Epithelial cell of proximal tubule (primary cell): ENCODE results near the gene CASP10. TPM values are rescaled to one million over a fixed set of nuclear protein-coding genes. Genes with fewer than 3 reads are reported as not detected.
A peak's percentile ranks its signal among the peaks of the same experiment; 100 is the strongest.
"Not testable (repeated sequence)": the region's sequence is repeated elsewhere in the genome, so short reads cannot be mapped to it uniquely, and the experiment has no call there.

ENCODE experiments used
- DNase-seq: peaks from one replicate; pipeline ENCODE4 v3.0.0-alpha.2; 2011; ENCODE audit warnings: low read depth
- H3K4me3 ChIP-seq: 2 replicates; pipeline ENCODE4 v1.5.1; 2011; ENCODE audit warnings: low read depth, mild to moderate bottlenecking, low read length
- total RNA-seq: library from RNA; depleted of rRNA; stranded (reverse); fragments of >200 nt; gene quantifications from 2 replicates; pipeline ENCODE4 v1.2.3, GENCODE V29; 2015
- TF ChIP-seq, protein P1 (sequence below): conservative IDR thresholded peaks from 2 replicates; pipeline ENCODE4 v1.5.1; 2012; ENCODE audit warnings: low read depth, mild to moderate bottlenecking, low read length

CASP10 gene
- total RNA-seq, 1 donor from 2014 or later, result 3.8 TPM

DNA sequence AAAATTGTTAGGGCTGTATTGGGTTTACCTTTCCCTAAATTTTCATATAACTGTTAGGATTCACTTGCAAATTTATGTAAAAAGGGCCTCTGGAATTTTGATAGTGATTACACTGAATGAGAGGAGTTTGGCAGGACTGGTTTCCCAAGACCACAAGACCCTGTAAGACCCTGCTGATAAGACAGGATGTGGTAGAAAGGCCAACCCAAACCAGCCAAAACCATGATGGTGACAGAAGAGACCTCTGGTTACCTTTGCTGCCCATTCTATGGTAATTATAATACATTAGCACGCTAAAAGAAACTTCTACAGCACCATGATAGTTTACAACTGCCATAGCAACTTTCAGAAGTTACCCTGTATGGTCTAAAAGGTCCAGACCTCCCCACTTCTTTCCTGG lies 8.3 kb upstream of the CASP10 start:
- DNase-seq, result no peak
- TF ChIP-seq, protein P1, sequence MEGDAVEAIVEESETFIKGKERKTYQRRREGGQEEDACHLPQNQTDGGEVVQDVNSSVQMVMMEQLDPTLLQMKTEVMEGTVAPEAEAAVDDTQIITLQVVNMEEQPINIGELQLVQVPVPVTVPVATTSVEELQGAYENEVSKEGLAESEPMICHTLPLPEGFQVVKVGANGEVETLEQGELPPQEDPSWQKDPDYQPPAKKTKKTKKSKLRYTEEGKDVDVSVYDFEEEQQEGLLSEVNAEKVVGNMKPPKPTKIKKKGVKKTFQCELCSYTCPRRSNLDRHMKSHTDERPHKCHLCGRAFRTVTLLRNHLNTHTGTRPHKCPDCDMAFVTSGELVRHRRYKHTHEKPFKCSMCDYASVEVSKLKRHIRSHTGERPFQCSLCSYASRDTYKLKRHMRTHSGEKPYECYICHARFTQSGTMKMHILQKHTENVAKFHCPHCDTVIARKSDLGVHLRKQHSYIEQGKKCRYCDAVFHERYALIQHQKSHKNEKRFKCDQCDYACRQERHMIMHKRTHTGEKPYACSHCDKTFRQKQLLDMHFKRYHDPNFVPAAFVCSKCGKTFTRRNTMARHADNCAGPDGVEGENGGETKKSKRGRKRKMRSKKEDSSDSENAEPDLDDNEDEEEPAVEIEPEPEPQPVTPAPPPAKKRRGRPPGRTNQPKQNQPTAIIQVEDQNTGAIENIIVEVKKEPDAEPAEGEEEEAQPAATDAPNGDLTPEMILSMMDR, result no peak
- no peak overlapping the region for H3K4me3 ChIP-seq

DNA sequence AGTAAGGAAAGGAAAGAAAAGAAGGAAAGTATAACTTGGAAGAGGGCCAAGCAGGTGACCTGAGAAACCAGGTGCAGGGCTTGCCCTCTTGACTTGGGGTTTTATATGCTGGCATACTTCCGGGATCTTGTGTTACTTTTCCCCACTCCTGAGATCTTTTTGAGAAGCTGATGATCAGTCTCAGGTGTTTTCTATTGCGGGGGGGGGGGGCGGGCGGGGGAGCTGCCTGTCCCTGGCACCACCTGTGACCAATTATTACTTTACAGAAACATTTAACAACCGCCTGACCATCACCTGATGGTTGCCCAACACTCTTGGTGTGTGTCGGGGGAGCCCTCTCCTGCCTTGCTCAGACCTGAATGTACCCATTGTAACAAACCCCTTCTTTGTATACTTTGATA lies 6.9 kb upstream of the CASP10 start:
- DNase-seq, result no peak
- no peak overlapping the region for H3K4me3 ChIP-seq
- TF ChIP-seq, protein P1, result no peak

DNA sequence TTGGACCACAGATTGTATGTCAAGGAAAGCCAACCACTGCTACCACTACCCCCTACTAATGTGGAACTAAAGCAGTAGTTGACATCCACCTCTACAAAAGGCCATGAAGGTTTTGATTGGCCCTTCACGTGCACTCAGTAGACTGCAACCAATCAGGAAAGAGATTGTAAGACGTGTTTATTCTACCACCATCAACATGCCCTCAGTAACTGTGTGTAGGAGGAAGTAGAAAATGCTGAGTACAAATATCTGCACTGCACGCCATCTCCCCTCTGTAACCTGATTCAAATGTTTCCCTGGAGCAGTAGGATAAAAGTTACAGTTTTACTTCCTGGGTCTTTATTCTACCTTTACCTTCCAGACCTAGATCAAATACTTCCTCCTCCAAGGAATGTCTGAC lies 2.9 kb upstream of the CASP10 start:
- no peak for DNase-seq
- TF ChIP-seq, protein P1, result no peak
- no peak overlapping the region for H3K4me3 ChIP-seq

DNA sequence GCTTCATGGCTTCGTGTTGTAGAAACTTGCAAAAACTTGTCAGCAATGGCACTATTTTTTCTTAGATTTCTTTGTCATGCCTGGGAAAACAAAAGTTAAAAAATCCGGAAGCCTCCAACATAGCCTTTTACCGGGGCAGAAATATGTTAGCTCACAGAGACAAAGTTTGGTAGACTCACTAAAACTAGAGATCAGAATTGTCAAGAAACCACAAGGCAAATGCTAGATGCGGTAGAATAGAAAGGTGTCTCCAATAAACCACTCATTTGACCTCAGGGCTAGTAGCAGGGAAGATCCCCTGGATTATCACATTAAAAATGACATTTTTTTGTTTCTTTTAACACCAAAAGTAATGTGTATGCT lies 405 bp downstream of the CASP10 start:
- peak overlapping the region; percentile 69 for H3K4me3 ChIP-seq
- TF ChIP-seq, protein P1, result no peak
- DNase-seq, result no peak

DNA sequence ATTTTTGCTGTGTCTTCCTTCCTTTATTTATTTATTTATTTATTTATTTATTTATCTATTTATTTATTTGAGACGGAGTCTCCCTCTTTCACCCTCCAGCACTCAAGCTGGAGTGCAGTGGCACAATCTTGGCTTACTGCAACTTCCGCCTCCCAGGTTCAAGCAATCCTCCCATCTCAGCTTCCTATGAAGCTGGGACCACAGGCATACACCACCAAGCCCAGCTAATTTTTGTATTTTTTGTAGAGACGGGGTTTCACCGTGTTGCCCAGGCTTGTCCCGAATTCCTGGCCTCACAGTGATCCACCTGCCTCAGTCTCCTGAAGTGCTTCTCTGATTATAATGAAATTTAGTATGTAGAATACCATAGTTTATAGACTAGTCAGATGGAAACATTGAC lies 894 bp downstream of the CASP10 start:
- H3K4me3 ChIP-seq, result peak overlapping the region; percentile 69
- DNase-seq, result not testable (repeated sequence)

DNA sequence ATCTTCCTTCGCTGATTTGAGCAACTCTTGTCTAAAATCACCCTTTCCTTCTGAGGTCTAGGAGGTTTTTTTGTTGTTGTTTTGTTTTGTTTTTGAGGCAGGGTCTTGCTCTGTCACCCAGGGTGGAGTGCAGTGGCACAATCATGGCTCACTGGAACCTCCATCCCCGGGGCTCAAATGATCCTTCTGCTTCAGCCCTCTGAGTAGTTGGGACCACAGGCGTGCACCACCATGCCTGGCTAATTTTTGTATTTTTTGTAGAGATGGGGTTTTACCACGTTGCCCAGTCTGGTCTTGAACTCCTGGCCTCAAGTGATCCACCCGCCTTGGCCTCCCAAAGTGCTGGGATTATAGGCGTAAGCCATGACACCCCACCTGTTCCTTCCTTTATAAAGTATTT lies 1.3 kb downstream of the CASP10 start:
- not testable (repeated sequence) for DNase-seq
- peak overlapping the region; percentile 69 for H3K4me3 ChIP-seq

DNA sequence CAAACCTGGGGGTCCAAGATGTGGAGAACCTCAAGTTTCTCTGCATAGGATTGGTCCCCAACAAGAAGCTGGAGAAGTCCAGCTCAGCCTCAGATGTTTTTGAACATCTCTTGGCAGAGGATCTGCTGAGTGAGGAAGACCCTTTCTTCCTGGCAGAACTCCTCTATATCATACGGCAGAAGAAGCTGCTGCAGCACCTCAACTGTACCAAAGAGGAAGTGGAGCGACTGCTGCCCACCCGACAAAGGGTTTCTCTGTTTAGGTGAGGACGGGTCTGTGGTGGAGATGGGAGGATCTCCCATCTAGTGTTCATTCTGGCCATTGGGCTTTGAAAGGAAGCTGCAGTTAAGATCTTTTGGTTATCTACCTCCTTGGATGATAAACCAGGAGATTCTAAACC lies 2.9 kb downstream of the CASP10 start:
- no peak for DNase-seq
- H3K4me3 ChIP-seq, result no peak overlapping the region
- TF ChIP-seq, protein P1, result no peak

DNA sequence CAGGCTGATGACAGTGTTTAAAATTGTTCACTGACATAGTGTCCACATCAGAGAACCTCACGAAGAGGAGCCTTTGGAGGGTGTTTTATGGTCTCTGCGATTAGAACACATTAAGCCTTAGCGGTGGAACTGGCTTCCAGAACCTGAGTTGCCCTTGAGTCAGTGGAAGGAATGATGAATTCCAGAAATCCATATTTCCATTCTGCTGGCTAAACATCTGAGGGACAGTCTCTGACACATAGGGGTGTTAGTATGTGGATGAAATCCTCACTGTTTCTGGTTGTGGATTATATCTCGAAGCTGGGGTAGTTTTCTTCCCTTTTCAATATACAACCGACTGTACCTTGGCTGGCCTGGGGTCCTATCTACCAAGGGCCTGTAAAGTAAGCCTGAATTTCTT lies 4.0 kb downstream of the CASP10 start:
- TF ChIP-seq, protein P1, result no peak
- no peak overlapping the region for H3K4me3 ChIP-seq
- DNase-seq, result no peak
